A673 (cell line): ENCODE results near the gene GALNT13. TPM values are rescaled to one million over a fixed set of nuclear protein-coding genes. Genes with fewer than 3 reads are reported as not detected.

Experiments
- BruUV-seq: library from RNA; stranded (reverse); fragments of 400-500 nt; replicated peaks from 2 replicates; lab custom pipeline; 2021; lab: Mats Ljungman, UMichigan
- CTCF ChIA-PET: fragments of 300-600 bp; sonication (Branson Sonifier 250); formaldehyde crosslinking; loops from one replicate; lab custom pipeline; 2022; ENCODE audit warnings: antibody characterized with exemption; lab: Charles Lee
- POLR2A ChIA-PET: fragments of 300-600 bp; sonication (Branson Sonifier 250); formaldehyde crosslinking; loops from one replicate; lab custom pipeline; 2022; ENCODE audit warnings: antibody characterized with exemption; ENCODE audit not compliant: low non-redundant PET; lab: Charles Lee
- DNase-seq: peaks from one replicate; pipeline ENCODE4 v3.0.0-alpha.2; 2015; ENCODE audit warnings: low spot score
- H3K27ac ChIP-seq: fragments of 200-600 bp; sonication (generic); 2 replicates; pipeline ENCODE4 v1.5.1; 2016; ENCODE audit warnings: mixed run types, low read depth, mild to moderate bottlenecking, mixed read lengths, antibody characterized with exemption, low read length; ENCODE audit not compliant: poor library complexity, severe bottlenecking
- H3K27me3 ChIP-seq: fragments of 200-600 bp; sonication (generic); replicated peaks from 2 replicates; pipeline ENCODE4 v1.6.1; 2017; ENCODE audit warnings: mixed run types, low read depth, mild to moderate bottlenecking, mixed read lengths, antibody characterized with exemption, low read length; ENCODE audit not compliant: insufficient read depth, poor library complexity
- H3K36me3 ChIP-seq: fragments of 200-600 bp; sonication (generic); 2 replicates; pipeline ENCODE4 v1.6.1; 2016; ENCODE audit warnings: mixed run types, mild to moderate bottlenecking, mixed read lengths, antibody characterized with exemption, low read length; ENCODE audit not compliant: insufficient read depth, poor library complexity, severe bottlenecking
- H3K4me1 ChIP-seq: fragments of 200-600 bp; sonication (generic); 2 replicates; pipeline ENCODE4 v1.6.1; 2017; ENCODE audit warnings: mixed run types, mild to moderate bottlenecking, mixed read lengths, antibody characterized with exemption, low read length; ENCODE audit not compliant: insufficient read depth, poor library complexity, severe bottlenecking
- H3K4me3 ChIP-seq: fragments of 200-600 bp; sonication (generic); 2 replicates; pipeline ENCODE4 v1.5.1; 2016; ENCODE audit warnings: low read depth, mixed run types, mild to moderate bottlenecking, mixed read lengths, low read length; ENCODE audit not compliant: poor library complexity, severe bottlenecking
- H3K9me3 ChIP-seq: fragments of 200-600 bp; sonication (generic); 2 replicates; pipeline ENCODE4 v1.6.1; 2016; ENCODE audit warnings: mixed run types, low read depth, mild to moderate bottlenecking, mixed read lengths, antibody characterized with exemption, low read length; ENCODE audit not compliant: poor library complexity, severe bottlenecking
- CTCF ChIP-seq: fragments of 300-800, 200-600 bp; sonication (generic); conservative IDR thresholded peaks from 2 replicates; pipeline ENCODE4 v1.5.1; 2017; ENCODE audit warnings: low read depth, mild to moderate bottlenecking, antibody characterized with exemption, low read length, moderate library complexity, mixed read lengths
- EZH2 ChIP-seq: fragments of 200-600 bp; sonication (generic); IDR thresholded peaks from 2 replicates; pipeline ENCODE4 v1.6.1; 2017; ENCODE audit warnings: borderline replicate concordance, low read depth, mild to moderate bottlenecking, mixed read lengths, antibody characterized with exemption, low read length; ENCODE audit not compliant: poor library complexity, severe bottlenecking
- intact Hi-C: fragments of 100-400 bp; cut with micrococcal nuclease; formaldehyde crosslinking; loops from one replicate; pipeline ENCODE4 v1.10.0; 2022; ENCODE audit not compliant: unreplicated experiment
- total RNA-seq: library from RNA; stranded (reverse); gene quantifications from 2 replicates; pipeline ENCODE4 v1.2.3, GENCODE V29; 2021

Gene GALNT13
- total RNA-seq, 1 experiment from 2014 or later: not detected

DNA sequence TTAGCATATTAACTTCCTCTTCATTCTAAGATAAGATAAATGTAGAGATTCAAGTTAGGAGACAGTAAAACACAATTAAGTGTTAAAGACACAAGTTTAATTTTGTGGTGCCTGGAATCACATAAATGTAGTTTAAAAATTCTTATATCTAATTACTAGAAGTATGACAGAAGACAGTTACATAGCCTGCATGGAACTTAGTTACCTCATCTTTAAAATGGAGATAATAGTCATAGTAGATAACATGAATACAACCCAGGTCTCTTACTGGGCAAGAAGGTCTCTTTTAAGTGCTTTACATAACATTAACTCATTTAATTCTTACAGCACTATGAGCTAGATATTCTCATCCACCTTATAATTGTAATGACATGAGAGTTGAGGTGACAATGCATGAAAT, 15.1 kb downstream of the GALNT13 start:
- no peak overlapping the region for H3K4me3 ChIP-seq
- TF ChIP-seq CTCF (no peak), EZH2 (no peak)
- no peak overlapping the region for H3K27ac ChIP-seq
- no peaks in the 10 kb centered on the region for H3K27me3 ChIP-seq
- ChIA-PET POLR2A (no interaction called here), CTCF (no interaction called here)
- H3K9me3 ChIP-seq: no peaks in the 10 kb centered on the region
- no peaks in the 10 kb centered on the region for H3K36me3 ChIP-seq
- intact Hi-C loops: no loop called here
- BruUV-seq: no TSS peak
- DNase-seq: no peak
- no peaks in the 10 kb centered on the region for H3K4me1 ChIP-seq

GRCh38 chr2:153890576-153890975, 18.9 kb downstream of the GALNT13 start:
- BruUV-seq: no TSS peak
- Histone ChIP-seq H3K9me3 (no peaks in the 10 kb centered on the region), H3K4me3 (no peak overlapping the region), H3K27ac (no peak overlapping the region), H3K4me1 (no peaks in the 10 kb centered on the region), H3K36me3 (no peaks in the 10 kb centered on the region), H3K27me3 (no peaks in the 10 kb centered on the region)
- ChIA-PET POLR2A (no interaction called here), CTCF (no interaction called here)
- no peak for DNase-seq
- intact Hi-C loops: no loop called here
- no peak for TF ChIP-seq CTCF
- TF ChIP-seq EZH2: no peak

DNA sequence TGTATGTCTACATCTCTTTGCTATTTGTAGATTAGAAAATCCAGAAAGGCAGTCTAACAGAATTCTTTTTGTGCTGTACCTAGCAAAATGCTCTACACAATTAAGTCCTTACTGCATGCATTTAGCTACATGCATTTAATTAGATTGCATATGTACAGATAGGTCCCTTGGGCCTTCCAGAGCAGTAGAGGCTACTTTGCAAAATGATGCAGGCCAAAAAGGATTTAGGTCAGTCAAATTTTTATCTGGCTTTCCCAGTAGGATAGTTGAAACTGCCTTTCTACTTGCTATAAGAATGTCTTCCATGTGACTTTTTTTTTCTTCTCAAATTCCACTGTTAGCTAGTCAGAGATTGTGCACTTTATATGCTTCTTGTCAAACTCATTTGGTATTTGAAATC, 19.3 kb downstream of the GALNT13 start:
- Histone ChIP-seq H3K4me3 (no peak overlapping the region), H3K27me3 (no peaks in the 10 kb centered on the region), H3K9me3 (no peaks in the 10 kb centered on the region), H3K36me3 (no peaks in the 10 kb centered on the region), H3K4me1 (no peaks in the 10 kb centered on the region), H3K27ac (no peak overlapping the region)
- BruUV-seq: no TSS peak
- CTCF ChIA-PET: no interaction called here
- intact Hi-C loops: no loop called here
- POLR2A ChIA-PET: no interaction called here
- no peak for DNase-seq
- TF ChIP-seq CTCF (no peak), EZH2 (no peak)
